ENCODE data around the gene CREBRF.
A peak's percentile ranks its signal among the peaks of the same experiment; 100 is the strongest.
"Not testable (repeated sequence)": the region's sequence is repeated elsewhere in the genome, so short reads cannot be mapped to it uniquely, and the experiment has no call there.

Gene CREBRF

DNA sequence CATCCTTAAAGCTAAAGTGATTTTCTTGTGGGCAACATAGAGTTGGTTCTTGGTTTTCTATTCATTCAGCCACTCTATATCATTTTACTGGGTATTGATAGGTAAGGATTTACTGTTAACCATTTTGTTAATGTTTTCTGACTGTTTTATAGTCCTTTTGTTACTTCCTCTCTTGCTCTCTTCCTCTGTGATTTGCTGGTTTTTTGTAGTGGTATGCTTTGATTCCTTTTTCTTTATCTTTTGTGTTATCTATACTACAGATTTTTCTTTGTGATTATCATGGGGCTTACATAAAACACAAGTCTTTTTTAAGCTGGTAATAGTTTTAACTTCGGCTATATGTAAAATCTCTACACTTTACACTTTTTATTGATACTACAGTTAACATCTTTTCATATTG, 43.3 kb downstream of the CREBRF start:
- no peak for DNase-seq (ENCODE audit: low read depth)
- TF ChIP-seq, protein P1, sequence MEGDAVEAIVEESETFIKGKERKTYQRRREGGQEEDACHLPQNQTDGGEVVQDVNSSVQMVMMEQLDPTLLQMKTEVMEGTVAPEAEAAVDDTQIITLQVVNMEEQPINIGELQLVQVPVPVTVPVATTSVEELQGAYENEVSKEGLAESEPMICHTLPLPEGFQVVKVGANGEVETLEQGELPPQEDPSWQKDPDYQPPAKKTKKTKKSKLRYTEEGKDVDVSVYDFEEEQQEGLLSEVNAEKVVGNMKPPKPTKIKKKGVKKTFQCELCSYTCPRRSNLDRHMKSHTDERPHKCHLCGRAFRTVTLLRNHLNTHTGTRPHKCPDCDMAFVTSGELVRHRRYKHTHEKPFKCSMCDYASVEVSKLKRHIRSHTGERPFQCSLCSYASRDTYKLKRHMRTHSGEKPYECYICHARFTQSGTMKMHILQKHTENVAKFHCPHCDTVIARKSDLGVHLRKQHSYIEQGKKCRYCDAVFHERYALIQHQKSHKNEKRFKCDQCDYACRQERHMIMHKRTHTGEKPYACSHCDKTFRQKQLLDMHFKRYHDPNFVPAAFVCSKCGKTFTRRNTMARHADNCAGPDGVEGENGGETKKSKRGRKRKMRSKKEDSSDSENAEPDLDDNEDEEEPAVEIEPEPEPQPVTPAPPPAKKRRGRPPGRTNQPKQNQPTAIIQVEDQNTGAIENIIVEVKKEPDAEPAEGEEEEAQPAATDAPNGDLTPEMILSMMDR (IDR thresholded peaks at IDR 0.05; ENCODE audit: low read length, missing control alignments) = no peak
- H3K4me3 ChIP-seq (replicated peaks; ENCODE audit: low read depth, low read length) = no peak overlapping the region

DNA sequence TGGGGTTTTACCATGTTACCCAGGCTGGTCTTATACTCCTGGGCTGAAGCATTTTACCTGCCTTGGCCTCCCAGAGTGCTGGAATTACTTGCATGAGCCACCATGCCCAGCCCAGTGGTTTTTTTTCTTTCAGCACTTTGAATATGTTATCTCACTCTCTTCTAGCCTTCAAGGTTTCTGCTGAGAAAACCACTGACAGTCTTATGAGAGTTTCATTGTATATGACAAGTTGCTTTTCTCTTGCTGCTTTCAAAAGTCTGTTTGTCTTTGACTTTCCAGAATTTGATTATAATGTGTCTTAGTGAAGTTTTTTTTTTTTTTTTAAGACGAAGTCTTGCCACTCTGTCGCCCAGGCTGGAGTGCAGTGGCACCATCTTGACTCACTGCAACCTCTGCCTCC, 45.1 kb downstream of the CREBRF start:
- DNase-seq (ENCODE audit: low read depth) = no peak
- TF ChIP-seq, protein P1 (IDR thresholded peaks at IDR 0.05; ENCODE audit: low read length, missing control alignments) = no peak
- H3K4me3 ChIP-seq (replicated peaks; ENCODE audit: low read depth, low read length) = no peak overlapping the region

DNA sequence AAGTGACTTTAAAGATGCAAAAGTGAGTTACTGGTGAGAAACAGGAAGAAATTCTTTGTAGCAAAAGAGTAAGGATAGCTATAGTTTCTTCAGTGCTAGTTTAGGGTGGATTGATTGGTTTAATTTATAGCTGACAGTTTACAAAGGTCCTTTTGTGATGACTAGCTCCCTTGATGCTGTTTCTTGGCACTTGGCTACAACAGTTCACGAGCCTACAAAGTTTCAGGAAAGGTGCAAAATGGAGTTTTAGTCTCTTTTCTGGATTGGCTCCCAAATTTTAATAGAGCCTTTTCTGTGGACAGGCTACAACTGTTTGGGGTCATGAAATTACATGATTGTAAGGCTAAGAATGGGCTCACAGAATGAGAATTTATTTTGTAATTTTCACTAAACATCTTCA, 47.3 kb downstream of the CREBRF start:
- H3K4me3 ChIP-seq (replicated peaks; ENCODE audit: low read depth, low read length) = no peak overlapping the region
- no peak for DNase-seq (ENCODE audit: low read depth)
- TF ChIP-seq, protein P1 (IDR thresholded peaks at IDR 0.05; ENCODE audit: low read length, missing control alignments) = no peak

DNA sequence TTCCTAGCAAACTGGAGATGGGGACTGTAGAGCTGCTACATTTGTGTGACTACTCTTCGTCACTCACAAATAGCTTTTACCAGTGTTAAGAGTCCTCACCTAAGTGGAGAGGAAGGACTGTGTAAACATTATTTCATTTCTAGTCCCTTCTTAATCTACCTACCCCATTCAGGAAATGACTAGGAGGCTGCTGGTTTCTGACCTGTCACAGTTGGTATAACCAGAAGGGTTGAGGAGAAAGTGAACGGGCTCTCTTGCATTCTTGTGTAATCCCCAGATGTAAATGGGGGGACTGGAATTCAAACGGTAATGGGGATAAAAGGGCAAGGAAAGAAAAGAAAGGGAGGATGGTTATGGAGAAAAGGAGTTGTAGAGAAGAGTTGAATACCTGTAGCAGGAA, 52.8 kb downstream of the CREBRF start:
- DNase-seq (ENCODE audit: low read depth) = no peak
- H3K4me3 ChIP-seq (replicated peaks; ENCODE audit: low read depth, low read length) = no peak overlapping the region
- TF ChIP-seq, protein P1 (IDR thresholded peaks at IDR 0.05; ENCODE audit: low read length, missing control alignments) = no peak

DNA sequence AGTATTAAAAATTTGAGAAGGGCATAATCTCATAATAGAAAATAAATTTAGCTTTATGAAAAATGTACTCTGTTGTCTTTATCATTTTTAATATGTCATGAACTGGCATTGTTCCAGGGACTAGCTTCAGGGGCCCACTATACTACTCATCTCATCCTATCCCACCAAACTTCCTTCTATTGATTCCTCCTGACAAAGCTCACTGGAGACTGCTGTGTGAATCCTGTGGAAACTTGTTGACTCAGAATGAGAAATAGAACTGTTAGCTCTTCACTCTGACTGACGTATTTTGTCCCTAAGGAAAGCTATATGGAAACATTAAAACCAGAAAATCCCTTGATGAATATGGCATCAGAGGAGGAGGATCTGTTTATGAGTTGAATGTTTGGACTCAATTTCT, 58.4 kb downstream of the CREBRF start:
- peak; percentile 18 for DNase-seq (ENCODE audit: low read depth)
- TF ChIP-seq, protein P1 (IDR thresholded peaks at IDR 0.05; ENCODE audit: low read length, missing control alignments) = no peak

DNA sequence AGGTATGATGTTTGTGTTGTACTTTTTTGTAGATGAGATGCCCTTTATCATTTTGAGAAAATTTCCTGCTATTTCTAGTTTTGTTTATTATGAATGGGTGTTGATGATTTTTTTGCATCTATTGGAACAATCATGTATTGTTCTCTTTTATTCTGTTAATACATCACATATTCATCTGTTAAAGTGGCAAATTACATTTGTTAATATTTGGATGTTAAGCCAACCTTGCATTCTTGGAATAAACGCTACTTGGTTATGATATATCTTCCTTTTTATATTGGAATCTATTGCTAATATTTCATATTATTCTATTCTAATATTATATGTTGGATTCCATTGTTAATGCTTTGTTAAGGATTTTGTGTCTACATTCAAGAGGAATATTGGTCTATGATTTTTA, 63.6 kb downstream of the CREBRF start:
- no peak overlapping the region for H3K4me3 ChIP-seq (replicated peaks; ENCODE audit: low read depth, low read length)
- TF ChIP-seq, protein P1 (IDR thresholded peaks at IDR 0.05; ENCODE audit: low read length, missing control alignments) = no peak
- DNase-seq (ENCODE audit: low read depth) = no peak

More for the DNA sequence above, 58.4 kb downstream of the CREBRF start:
- H3K4me3 ChIP-seq (replicated peaks; ENCODE audit: low read depth, low read length) = no peak overlapping the region

DNA sequence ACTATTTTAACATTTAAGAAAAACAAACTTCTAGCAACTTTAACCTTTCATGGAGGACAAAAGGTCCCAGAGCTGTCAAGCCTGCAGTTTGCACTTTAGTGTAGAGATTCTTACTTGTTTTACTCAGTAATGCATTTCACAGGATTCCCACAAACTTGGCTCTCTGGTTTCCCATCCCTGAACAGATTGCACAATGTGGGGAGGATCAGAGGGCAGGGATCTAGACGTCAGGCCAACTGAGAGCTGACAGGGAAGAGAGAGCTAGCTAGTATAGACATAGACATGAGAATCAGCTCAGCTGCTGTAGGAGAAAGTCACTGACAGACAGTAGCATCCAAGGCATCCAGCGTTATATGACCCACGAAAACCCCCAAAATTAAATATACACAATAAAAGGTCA, 67.3 kb downstream of the CREBRF start:
- H3K4me3 ChIP-seq (replicated peaks; ENCODE audit: low read depth, low read length) = no peak overlapping the region
- DNase-seq (ENCODE audit: low read depth) = peak; percentile 71

DNA sequence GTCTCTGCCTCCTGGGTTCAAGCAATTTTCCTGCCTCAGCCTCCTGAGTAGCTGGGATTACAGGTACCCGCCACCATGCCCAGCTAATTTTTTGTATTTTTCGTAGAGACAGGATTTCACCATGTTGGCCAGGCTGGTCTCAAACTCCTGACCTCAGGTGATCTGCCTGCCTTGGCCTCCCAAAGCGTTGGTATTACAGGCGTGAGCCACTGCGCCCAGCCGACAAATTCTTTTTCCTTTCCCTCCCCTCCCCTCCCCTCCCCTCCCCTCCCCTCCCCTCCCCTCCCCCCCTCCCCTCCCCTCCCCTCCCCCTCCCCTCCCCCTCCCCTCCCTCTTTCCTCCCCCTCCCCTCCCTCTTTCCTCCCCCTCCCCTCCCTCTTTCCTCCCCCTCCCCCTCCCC, 76.0 kb downstream of the CREBRF start:
- DNase-seq (ENCODE audit: low read depth); H3K4me3 ChIP-seq (replicated peaks; ENCODE audit: low read depth, low read length): not testable (repeated sequence)

More for the DNA sequence above, 67.3 kb downstream of the CREBRF start:
- TF ChIP-seq, protein P1 (IDR thresholded peaks at IDR 0.05; ENCODE audit: low read length, missing control alignments) = no peak

Measured in fibroblast of pulmonary artery (primary cell).